ENCODE measurements around the gene CADM1.

CADM1 gene

DNA sequence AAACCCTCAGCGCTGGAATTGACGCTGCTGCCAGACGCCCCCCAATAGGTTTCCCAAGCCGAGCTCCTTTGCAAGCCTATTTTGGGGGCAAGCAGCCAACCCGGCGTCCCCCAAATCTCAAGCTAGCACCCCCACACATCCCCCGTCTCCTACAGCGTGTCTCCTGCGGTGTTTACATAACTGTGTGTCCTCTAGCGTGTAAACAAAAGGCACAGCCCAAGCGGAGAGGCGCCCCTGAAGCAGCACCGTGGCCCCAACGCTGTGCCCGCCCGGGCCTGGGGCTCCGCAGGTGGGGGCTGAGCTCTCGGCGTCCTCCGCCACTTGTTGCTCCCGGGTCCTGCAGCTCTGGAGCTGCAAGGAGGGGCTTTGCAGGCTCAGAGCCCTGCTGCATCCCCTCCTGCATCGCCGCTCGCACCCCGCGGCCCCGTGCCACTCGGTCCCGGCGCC is 1.6 kb downstream of the CADM1 start:
- H3K36me3 ChIP-seq (ENCODE audit: insufficient read depth): no peaks in the 10 kb centered on the region
- H3K4me1 ChIP-seq (ENCODE audit: low read depth, poor library complexity, severe bottlenecking): peaks cover 32% of the 10 kb centered on the region
- H3K27ac ChIP-seq: peak overlapping the region; percentile 65
- H3K27me3 ChIP-seq (ENCODE audit: insufficient read depth, low read depth): no peaks in the 10 kb centered on the region; the same call in 1 of the 2 replicates
- H2AFZ ChIP-seq (ENCODE audit: low read depth): peak overlapping the region; percentile 18; the same call in 1 of the 2 replicates
- no peaks in the 10 kb centered on the region for H4K20me1 ChIP-seq (ENCODE audit: insufficient read depth)
- peaks cover 56% of the 10 kb centered on the region; the same call in 1 of the 2 replicates for H3K79me2 ChIP-seq (ENCODE audit: insufficient read depth, low read depth)
- no peak for TF ChIP-seq CTCF (conservative IDR thresholded peaks at IDR 0.05; ENCODE audit: low read depth, low read length)
- H3K4me2 ChIP-seq: peak overlapping the region; percentile 51; the same call in 1 of the 2 replicates
- no peak overlapping the region for H3K4me3 ChIP-seq (IDR thresholded peaks at IDR 0.05; ENCODE audit: insufficient read depth, low read depth, low read length)
- peak overlapping the region; percentile 69 for H3K9ac ChIP-seq

GRCh38 chr11:115501893-115502589 is 2.2 kb downstream of the CADM1 start:
- no peaks in the 10 kb centered on the region for H4K20me1 ChIP-seq (ENCODE audit: insufficient read depth)
- H3K27ac ChIP-seq: peak overlapping the region; percentile 65
- H3K4me2 ChIP-seq: peak overlapping the region; percentile 51; the same call in 1 of the 2 replicates
- H3K27me3 ChIP-seq (ENCODE audit: insufficient read depth, low read depth): no peaks in the 10 kb centered on the region; the same call in 1 of the 2 replicates
- TF ChIP-seq CTCF (conservative IDR thresholded peaks at IDR 0.05; ENCODE audit: low read depth, low read length): no peak
- peaks cover 38% of the 10 kb centered on the region for H3K4me1 ChIP-seq (ENCODE audit: low read depth, poor library complexity, severe bottlenecking)
- peak overlapping the region; percentile 69 for H3K9ac ChIP-seq
- no peaks in the 10 kb centered on the region for H3K36me3 ChIP-seq (ENCODE audit: insufficient read depth)
- H3K4me3 ChIP-seq (IDR thresholded peaks at IDR 0.05; ENCODE audit: insufficient read depth, low read depth, low read length): no peak overlapping the region
- H2AFZ ChIP-seq (ENCODE audit: low read depth): peak overlapping the region; percentile 18; the same call in 1 of the 2 replicates
- peaks cover 56% of the 10 kb centered on the region; the same call in 1 of the 2 replicates for H3K79me2 ChIP-seq (ENCODE audit: insufficient read depth, low read depth)

- Histone ChIP-seq H3K36me3 (ENCODE audit: insufficient read depth) (no peaks in the 10 kb centered on the region), H3K4me2 (peak overlapping the region; percentile 51; the same call in 1 of the 2 replicates), H3K4me3 (IDR thresholded peaks at IDR 0.05; ENCODE audit: insufficient read depth, low read depth, low read length) (no peak overlapping the region), H3K27me3 (ENCODE audit: insufficient read depth, low read depth) (no peaks in the 10 kb centered on the region; the same call in 1 of the 2 replicates), H3K9ac (peak overlapping the region; percentile 69; the same call in 1 of the 2 replicates), H3K4me1 (ENCODE audit: low read depth, poor library complexity, severe bottlenecking) (peaks cover 43% of the 10 kb centered on the region), H4K20me1 (ENCODE audit: insufficient read depth) (no peaks in the 10 kb centered on the region), H3K79me2 (ENCODE audit: insufficient read depth, low read depth) (peaks cover 56% of the 10 kb centered on the region; the same call in 1 of the 2 replicates), H3K27ac (peak overlapping the region; percentile 65; the same call in 1 of the 2 replicates), H2AFZ (ENCODE audit: low read depth) (no peak overlapping the region)
- TF ChIP-seq CTCF (conservative IDR thresholded peaks at IDR 0.05; ENCODE audit: low read depth, low read length): no peak
Measured at GRCh38 chr11:115501502-115501892, 2.7 kb downstream of the CADM1 start.

- Histone ChIP-seq H2AFZ (ENCODE audit: low read depth) (no peak overlapping the region), H3K4me2 (peak overlapping the region; percentile 51; the same call in 1 of the 2 replicates), H3K36me3 (ENCODE audit: insufficient read depth) (no peaks in the 10 kb centered on the region), H3K79me2 (ENCODE audit: insufficient read depth, low read depth) (peaks cover 56% of the 10 kb centered on the region; the same call in 1 of the 2 replicates), H4K20me1 (ENCODE audit: insufficient read depth) (no peaks in the 10 kb centered on the region), H3K4me1 (ENCODE audit: low read depth, poor library complexity, severe bottlenecking) (peaks cover 50% of the 10 kb centered on the region), H3K4me3 (IDR thresholded peaks at IDR 0.05; ENCODE audit: insufficient read depth, low read depth, low read length) (no peak overlapping the region), H3K9ac (no peak overlapping the region), H3K27me3 (ENCODE audit: insufficient read depth, low read depth) (no peaks in the 10 kb centered on the region; the same call in 1 of the 2 replicates), H3K27ac (no peak overlapping the region)
- TF ChIP-seq CTCF (conservative IDR thresholded peaks at IDR 0.05; ENCODE audit: low read depth, low read length): no peak
Measured at GRCh38 chr11:115500547-115501501, 3.4 kb downstream of the CADM1 start.
